GM12878 (cell line): Measurements from ENCODE around the gene TCEA2. TPM values are rescaled to one million over a fixed set of nuclear protein-coding genes. Genes with fewer than 3 reads are reported as not detected.
"Not testable (repeated sequence)": the region's sequence is repeated elsewhere in the genome, so short reads cannot be mapped to it uniquely, and the experiment has no call there.

Source experiments
- ATAC-seq: fragments of 200-7000 bp; cut with Tn5 transposase; 3 replicates; pipeline ENCODE4 v1.9.1; 2020; ENCODE audit warnings: mild to moderate bottlenecking, moderate library complexity
- BruUV-seq: library from RNA; stranded (reverse); fragments of 400-500 nt; replicated peaks from 2 replicates; lab custom pipeline; 2021; lab: Mats Ljungman, UMichigan
- CTCF ChIA-PET: fragments of 300-600 bp; sonication (Branson Sonifier 250); formaldehyde crosslinking; extraction: SDS; loops from one replicate; lab custom pipeline; 2021; ENCODE audit warnings: inconsistent platforms; lab: Yijun Ruan, JAX
- POLR2A ChIA-PET: fragments of 350-600 bp; formaldehyde crosslinking; extraction: SDS; loops from one replicate; lab custom pipeline; 2021; ENCODE audit warnings: inconsistent platforms; lab: Charles Lee
- RAD21 ChIA-PET: fragments of 300-600 bp; sonication (Branson Sonifier 250); formaldehyde crosslinking; loops from one replicate; lab custom pipeline; 2023; ENCODE audit warnings: antibody characterized with exemption; ENCODE audit not compliant: unreplicated experiment; lab: Charles Lee
- SMC1A ChIA-PET: fragments of 300-600 bp; sonication (Branson Sonifier 250); formaldehyde crosslinking; loops from one replicate; lab custom pipeline; 2023; ENCODE audit not compliant: unreplicated experiment, uncharacterized antibody; lab: Charles Lee
- DNase-seq: peaks from one replicate; pipeline ENCODE4 v3.0.0-alpha.2; 2011; ENCODE audit warnings: low read depth, low spot score
- FAIRE-seq: peaks from 3 replicates; lab custom pipeline; 2011; peaks lifted over from hg19 to GRCh38; lab: Jason Lieb, UNC
- H2AFZ ChIP-seq: 2 replicates; pipeline ENCODE4 v1.6.0; 2011; ENCODE audit warnings: low read depth, low read length, control low read depth; ENCODE audit not compliant: control insufficient read depth
- H3K27ac ChIP-seq: 2 replicates; pipeline ENCODE4 v1.5.1; 2011; ENCODE audit warnings: control low read depth; ENCODE audit not compliant: control insufficient read depth, insufficient read depth
- H3K27me3 ChIP-seq, 2 experiments: replicated peaks in 1 of 2; 2 replicates each; pipeline versions ENCODE4 v1.6.0 to v1.6.1; 2011; ENCODE audit warnings: low read length in 1 of 2; ENCODE audit not compliant: control insufficient read depth in 2 of 2, insufficient read depth in 2 of 2
- H3K36me3 ChIP-seq, 2 experiments: 2 replicates each; pipeline ENCODE4 v1.5.1; 2011; ENCODE audit warnings: low read length in 1 of 2; ENCODE audit not compliant: control insufficient read depth in 2 of 2, insufficient read depth in 2 of 2
- H3K4me1 ChIP-seq: 2 replicates; pipeline ENCODE4 v1.6.1; 2011; ENCODE audit warnings: mild to moderate bottlenecking, low read length, moderate library complexity, mixed read lengths; ENCODE audit not compliant: control insufficient read depth, insufficient read depth
- H3K4me2 ChIP-seq: 2 replicates; pipeline ENCODE4 v1.6.0; 2011; ENCODE audit warnings: control low read depth; ENCODE audit not compliant: control insufficient read depth, insufficient read depth
- H3K4me3 ChIP-seq: fragments of 200-600 bp; sonication (generic); 2 replicates; pipeline ENCODE4 v1.5.1; 2016
- H3K79me2 ChIP-seq: 2 replicates; pipeline ENCODE4 v1.6.0; 2011; ENCODE audit warnings: low read length; ENCODE audit not compliant: control insufficient read depth, insufficient read depth
- H3K9ac ChIP-seq: 2 replicates; pipeline ENCODE4 v1.8.0; 2011; ENCODE audit warnings: low read length, control low read depth, mixed read lengths; ENCODE audit not compliant: control insufficient read depth, insufficient read depth
- H3K9me3 ChIP-seq: replicated peaks from 3 replicates; pipeline ENCODE4 v1.5.1; 2011; ENCODE audit warnings: mild to moderate bottlenecking, low read length; ENCODE audit not compliant: control insufficient read depth, insufficient read depth
- H4K20me1 ChIP-seq: 2 replicates; pipeline ENCODE4 v1.6.0; 2011; ENCODE audit not compliant: control insufficient read depth, insufficient read depth
- BRCA1 ChIP-seq: IDR thresholded peaks from 2 replicates; pipeline ENCODE4 v1.6.1; 2011; ENCODE audit warnings: low read depth, low read length, improper control_type of control experiment
- CREM ChIP-seq: IDR thresholded peaks from 2 replicates; pipeline ENCODE4 v1.6.1; 2014; ENCODE audit warnings: antibody characterized with exemption, low read depth
- NR2C1 ChIP-seq: fragments of 450-650 bp; IDR thresholded peaks from 2 replicates; pipeline ENCODE4 v1.6.1; 2017; ENCODE audit warnings: antibody characterized with exemption, mild to moderate bottlenecking, moderate library complexity
- POLR2AphosphoS2 ChIP-seq: IDR thresholded peaks from 2 replicates; pipeline ENCODE4 v1.6.1; 2011; ENCODE audit warnings: low read depth, mild to moderate bottlenecking, low read length, improper control_type of control experiment, moderate library complexity
- RELA ChIP-seq: fragments of 450-650 bp; IDR thresholded peaks from 2 replicates; pipeline ENCODE4 v1.8.0; 2014; ENCODE audit warnings: borderline replicate concordance; ENCODE audit not compliant: partially characterized antibody
- SIX5 ChIP-seq: IDR thresholded peaks from 2 replicates; pipeline ENCODE4 v1.6.1; 2011; ENCODE audit warnings: mild to moderate bottlenecking, low read depth, low read length, moderate library complexity; ENCODE audit not compliant: severe bottlenecking
- SREBF1 ChIP-seq: IDR thresholded peaks from 2 replicates; pipeline ENCODE4 v1.6.1; 2012; ENCODE audit warnings: mild to moderate bottlenecking, low read length
- WGBS: methylation state at CpG from one replicate; pipeline ENCODE4 v1.1.6; 2016; ENCODE audit warnings: low lambda C conversion rate; ENCODE audit not compliant: insufficient replicate concordance, insufficient coverage; ENCODE audit errors: missing lambda C conversion rate; 5-methylcytosine and 5-hydroxymethylcytosine counted together
- in situ Hi-C: fragments of 300-500 bp; cut with MboI; formaldehyde crosslinking; loops from 9 replicates; pipeline ENCODE4 v1.14.3; 2018; ENCODE audit warnings: mixed read lengths
- intact Hi-C: fragments of 100-400 bp; cut with micrococcal nuclease; formaldehyde crosslinking; loops from one replicate; pipeline ENCODE4 v1.14.2; 2022; ENCODE audit not compliant: unreplicated experiment
- polyA plus RNA-seq, 11 experiments: library from polyadenylated mRNA; depleted of rRNA in 4 of 11; unstranded in 6 of 11; stranded (reverse) in 5 of 11; fragments of >200 nt; fragmentation: Nextera tagmentation in 4 of 11; fragmentation: Illumina TruSeq in 1 of 11; extraction: Ambion mirVana in 4 of 11; extraction: Trizol in 1 of 11; gene quantifications; 1 replicate in 1 of 11; 2 replicates in 10 of 11; pipeline versions ENCODE4 v1.2.1 to v1.2.3, GENCODE V29; 2011 to 2016; ENCODE audit warnings: inconsistent platforms in 2 of 11, missing spikeins in 2 of 11, low read depth in 1 of 11
- total RNA-seq, 4 experiments: library from RNA; depleted of rRNA in 3 of 4; stranded (reverse); fragments of >200 nt in 3 of 4; fragmentation: Illumina TruSeq in 1 of 4; extraction: Trizol in 1 of 4; gene quantifications; 2 replicates each; pipeline versions ENCODE4 v1.2.1 to v1.2.3, GENCODE V29; 2013 to 2021
- TF ChIP-seq, protein P1 (sequence below): fragments of 450-650 bp; IDR thresholded peaks from 2 replicates; pipeline ENCODE4 v1.6.1; 2016; ENCODE audit warnings: mild to moderate bottlenecking, moderate library complexity, borderline replicate concordance
- TF ChIP-seq, protein P2 (sequence below): fragments of 450-650 bp; IDR thresholded peaks from 2 replicates; pipeline ENCODE4 v1.6.1; 2017; ENCODE audit warnings: mild to moderate bottlenecking
- TF ChIP-seq, protein P3 (sequence below): fragments of 450-650 bp; IDR thresholded peaks from 2 replicates; pipeline ENCODE4 v1.6.1; 2017; ENCODE audit warnings: borderline replicate concordance

Gene TCEA2
- total and polyA plus RNA-seq, 10 of the 15 experiments (the other 5 are each of a cell fraction or from before 2014, with no cell fraction given) = 3.4 to 42.5 (median 13.3) TPM

DNA sequence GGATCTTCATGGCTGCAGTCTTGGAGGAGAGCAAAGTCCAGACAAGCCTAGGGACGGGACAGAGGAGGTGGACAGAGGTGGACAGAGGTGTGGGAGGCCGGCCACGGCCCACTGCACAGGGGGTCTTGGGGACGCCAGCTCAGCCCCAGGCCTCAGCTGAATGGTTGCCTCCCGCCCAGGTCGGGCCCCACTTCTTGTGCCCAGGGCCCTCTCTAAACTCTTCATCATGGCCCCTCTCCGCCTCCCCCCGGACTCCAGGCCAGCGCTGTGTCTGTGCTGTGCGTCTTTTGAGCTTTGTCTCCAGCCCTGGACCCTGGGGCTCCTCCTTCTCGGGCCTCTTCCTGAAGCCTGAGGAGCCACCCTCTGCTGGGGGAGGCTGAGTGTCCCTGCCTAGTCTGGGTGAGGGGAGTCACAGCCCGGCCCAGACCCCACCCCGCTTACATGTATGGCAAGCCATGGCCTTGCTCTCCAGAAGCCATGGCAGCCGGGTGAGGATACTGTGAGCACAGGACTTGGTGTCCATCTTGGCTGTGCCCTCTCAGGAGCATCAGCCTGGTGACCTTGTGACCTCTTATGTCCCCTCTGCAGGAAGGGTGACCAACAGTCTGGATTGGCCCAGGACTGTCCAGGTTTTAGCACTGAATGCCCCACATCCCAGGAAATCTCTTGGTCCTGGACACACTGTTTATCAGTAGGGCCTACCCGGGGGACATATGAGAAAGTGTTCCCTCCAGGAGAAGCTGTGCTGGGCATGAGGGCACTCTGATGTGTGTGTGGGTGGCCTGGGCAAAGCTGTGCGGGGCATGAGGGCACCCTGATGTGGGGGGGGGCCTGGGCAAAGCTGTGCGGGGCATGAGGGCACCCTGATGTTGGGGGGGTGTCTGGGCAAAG is 53.8 kb downstream of the TCEA2 start (continued):
- TF ChIP-seq CREM = no peak
- TF ChIP-seq, protein P1, sequence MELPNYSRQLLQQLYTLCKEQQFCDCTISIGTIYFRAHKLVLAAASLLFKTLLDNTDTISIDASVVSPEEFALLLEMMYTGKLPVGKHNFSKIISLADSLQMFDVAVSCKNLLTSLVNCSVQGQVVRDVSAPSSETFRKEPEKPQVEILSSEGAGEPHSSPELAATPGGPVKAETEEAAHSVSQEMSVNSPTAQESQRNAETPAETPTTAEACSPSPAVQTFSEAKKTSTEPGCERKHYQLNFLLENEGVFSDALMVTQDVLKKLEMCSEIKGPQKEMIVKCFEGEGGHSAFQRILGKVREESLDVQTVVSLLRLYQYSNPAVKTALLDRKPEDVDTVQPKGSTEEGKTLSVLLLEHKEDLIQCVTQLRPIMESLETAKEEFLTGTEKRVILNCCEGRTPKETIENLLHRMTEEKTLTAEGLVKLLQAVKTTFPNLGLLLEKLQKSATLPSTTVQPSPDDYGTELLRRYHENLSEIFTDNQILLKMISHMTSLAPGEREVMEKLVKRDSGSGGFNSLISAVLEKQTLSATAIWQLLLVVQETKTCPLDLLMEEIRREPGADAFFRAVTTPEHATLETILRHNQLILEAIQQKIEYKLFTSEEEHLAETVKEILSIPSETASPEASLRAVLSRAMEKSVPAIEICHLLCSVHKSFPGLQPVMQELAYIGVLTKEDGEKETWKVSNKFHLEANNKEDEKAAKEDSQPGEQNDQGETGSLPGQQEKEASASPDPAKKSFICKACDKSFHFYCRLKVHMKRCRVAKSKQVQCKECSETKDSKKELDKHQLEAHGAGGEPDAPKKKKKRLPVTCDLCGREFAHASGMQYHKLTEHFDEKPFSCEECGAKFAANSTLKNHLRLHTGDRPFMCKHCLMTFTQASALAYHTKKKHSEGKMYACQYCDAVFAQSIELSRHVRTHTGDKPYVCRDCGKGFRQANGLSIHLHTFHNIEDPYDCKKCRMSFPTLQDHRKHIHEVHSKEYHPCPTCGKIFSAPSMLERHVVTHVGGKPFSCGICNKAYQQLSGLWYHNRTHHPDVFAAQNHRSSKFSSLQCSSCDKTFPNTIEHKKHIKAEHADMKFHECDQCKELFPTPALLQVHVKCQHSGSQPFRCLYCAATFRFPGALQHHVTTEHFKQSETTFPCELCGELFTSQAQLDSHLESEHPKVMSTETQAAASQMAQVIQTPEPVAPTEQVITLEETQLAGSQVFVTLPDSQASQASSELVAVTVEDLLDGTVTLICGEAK = no peak
- no peak for TF ChIP-seq POLR2AphosphoS2
- TF ChIP-seq RELA = no peak
- TF ChIP-seq, protein P2, sequence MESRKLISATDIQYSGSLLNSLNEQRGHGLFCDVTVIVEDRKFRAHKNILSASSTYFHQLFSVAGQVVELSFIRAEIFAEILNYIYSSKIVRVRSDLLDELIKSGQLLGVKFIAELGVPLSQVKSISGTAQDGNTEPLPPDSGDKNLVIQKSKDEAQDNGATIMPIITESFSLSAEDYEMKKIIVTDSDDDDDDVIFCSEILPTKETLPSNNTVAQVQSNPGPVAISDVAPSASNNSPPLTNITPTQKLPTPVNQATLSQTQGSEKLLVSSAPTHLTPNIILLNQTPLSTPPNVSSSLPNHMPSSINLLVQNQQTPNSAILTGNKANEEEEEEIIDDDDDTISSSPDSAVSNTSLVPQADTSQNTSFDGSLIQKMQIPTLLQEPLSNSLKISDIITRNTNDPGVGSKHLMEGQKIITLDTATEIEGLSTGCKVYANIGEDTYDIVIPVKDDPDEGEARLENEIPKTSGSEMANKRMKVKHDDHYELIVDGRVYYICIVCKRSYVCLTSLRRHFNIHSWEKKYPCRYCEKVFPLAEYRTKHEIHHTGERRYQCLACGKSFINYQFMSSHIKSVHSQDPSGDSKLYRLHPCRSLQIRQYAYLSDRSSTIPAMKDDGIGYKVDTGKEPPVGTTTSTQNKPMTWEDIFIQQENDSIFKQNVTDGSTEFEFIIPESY = no peak
- TF ChIP-seq NR2C1 = no peak
- no peak for TF ChIP-seq SREBF1
- TF ChIP-seq SIX5 = no peak
- TF ChIP-seq, protein P3, sequence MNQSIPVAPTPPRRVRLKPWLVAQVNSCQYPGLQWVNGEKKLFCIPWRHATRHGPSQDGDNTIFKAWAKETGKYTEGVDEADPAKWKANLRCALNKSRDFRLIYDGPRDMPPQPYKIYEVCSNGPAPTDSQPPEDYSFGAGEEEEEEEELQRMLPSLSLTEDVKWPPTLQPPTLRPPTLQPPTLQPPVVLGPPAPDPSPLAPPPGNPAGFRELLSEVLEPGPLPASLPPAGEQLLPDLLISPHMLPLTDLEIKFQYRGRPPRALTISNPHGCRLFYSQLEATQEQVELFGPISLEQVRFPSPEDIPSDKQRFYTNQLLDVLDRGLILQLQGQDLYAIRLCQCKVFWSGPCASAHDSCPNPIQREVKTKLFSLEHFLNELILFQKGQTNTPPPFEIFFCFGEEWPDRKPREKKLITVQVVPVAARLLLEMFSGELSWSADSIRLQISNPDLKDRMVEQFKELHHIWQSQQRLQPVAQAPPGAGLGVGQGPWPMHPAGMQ = no peak
- TF ChIP-seq BRCA1 = no peak
- TF ChIP-seq, all 136 proteins: peak for 0

DNA sequence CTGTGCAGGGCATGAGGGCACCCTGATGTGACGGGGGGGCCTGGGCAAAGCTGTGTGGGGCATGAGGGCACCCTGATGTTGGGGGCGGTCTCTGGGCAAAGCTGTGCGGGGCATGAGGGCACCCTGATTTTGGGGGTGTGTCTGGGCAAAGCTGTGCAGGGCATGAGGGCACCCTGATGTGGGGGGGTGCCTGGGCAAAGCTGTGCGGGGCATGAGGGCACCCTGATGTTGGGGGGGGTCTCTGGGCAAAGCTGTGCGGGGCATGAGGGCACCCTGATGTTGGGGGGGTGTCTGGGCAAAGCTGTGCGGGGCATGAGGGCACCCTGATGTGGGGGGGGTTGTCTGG is 54.4 kb downstream of the TCEA2 start:
- H3K79me2 ChIP-seq, in situ Hi-C loops: not testable (repeated sequence)

More for the DNA sequence above, 54.4 kb downstream of the TCEA2 start:
- BruUV-seq, H3K27me3 ChIP-seq, H3K9me3 ChIP-seq, H3K4me1 ChIP-seq, H3K4me3 ChIP-seq, H3K4me2 ChIP-seq, intact Hi-C loops, H3K9ac ChIP-seq, SMC1A ChIA-PET, DNase-seq, POLR2A ChIA-PET, ATAC-seq, FAIRE-seq, H3K27ac ChIP-seq, H2AFZ ChIP-seq, H3K36me3 ChIP-seq, RAD21 ChIA-PET, H4K20me1 ChIP-seq: not testable (repeated sequence)
- CTCF ChIA-PET = interaction anchor here (1.5 to 1.7 kb wide), 2 partner anchors 17 to 34 kb away, joined by 4 to 7 read pairs; no protein-coding TSS in a partner anchor
- WGBS = 89% methylated on average over 1 of the region's 6 CpGs
